Measurements from ENCODE around the gene MOSPD3. TPM values are rescaled to one million over a fixed set of nuclear protein-coding genes. Genes with fewer than 3 reads are reported as not detected.

The MOSPD3 gene, protein sequence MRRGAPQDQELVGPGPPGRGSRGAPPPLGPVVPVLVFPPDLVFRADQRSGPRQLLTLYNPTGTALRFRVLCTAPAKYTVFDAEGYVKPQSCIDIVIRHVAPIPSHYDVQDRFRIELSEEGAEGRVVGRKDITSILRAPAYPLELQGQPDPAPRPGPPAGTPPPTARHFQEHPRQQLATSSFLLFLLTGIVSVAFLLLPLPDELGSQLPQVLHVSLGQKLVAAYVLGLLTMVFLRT
- total RNA-seq (2014; rRNA removed; shearing (Covaris generic)), result 8.6 and 14.9 TPM in 2 replicates

GRCh38 chr7:100611983-100612729 is at the start of gene MOSPD3:
MOSPD3 (plus strand) TSS chr7:100612540; CDS start chr7:100612792, 252 bp downstream.

GRCh38 chr7:100573691-100574361 is 38.5 kb upstream of the MOSPD3 start, which contains the start of gene SAP25:
SAP25 (minus strand) TSS chr7:100573900; CDS start chr7:100573742, 158 bp downstream.

DNA sequence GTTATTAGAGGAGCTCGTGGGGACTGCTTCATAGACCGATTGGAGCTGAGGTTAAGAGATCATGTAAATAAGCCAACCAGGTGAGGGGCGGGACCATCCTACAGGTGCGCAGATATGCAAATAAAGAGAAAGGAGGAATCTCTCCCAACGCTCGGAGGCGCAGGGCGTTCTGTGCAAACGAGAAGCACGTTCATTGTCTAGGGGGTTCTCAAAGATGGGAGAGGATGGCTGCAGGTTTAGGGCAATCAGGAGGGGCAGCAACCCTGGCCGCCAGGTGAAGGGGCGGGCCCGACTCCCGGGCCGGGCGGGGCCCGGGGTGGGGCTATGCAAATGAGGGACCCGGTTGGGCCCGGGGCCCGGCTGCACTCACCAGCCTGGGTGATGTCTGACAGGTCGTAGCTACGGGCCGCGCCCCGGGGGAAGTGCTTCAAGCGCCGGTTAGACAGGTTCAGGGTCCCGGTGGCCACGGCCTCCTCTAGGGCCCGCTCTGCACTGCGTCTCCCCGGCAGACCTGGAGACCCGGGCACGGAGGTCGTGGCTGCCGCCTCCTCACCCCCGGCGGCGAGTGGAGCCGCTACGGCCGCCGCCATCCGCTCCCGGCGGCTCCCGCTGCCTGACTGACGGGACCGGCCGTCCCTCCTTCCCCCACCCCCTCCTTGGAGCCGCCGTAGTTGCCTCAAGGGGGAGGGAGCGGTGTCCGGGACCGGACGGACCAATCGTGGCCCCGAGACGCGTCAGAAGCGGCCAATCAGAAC is 26.7 kb upstream of the MOSPD3 start, which contains the start of gene LRCH4:
LRCH4 (minus strand) TSS at position 619 of the 755 bp plus-strand sequence; CDS start at position 590, 29 bp downstream.

DNA sequence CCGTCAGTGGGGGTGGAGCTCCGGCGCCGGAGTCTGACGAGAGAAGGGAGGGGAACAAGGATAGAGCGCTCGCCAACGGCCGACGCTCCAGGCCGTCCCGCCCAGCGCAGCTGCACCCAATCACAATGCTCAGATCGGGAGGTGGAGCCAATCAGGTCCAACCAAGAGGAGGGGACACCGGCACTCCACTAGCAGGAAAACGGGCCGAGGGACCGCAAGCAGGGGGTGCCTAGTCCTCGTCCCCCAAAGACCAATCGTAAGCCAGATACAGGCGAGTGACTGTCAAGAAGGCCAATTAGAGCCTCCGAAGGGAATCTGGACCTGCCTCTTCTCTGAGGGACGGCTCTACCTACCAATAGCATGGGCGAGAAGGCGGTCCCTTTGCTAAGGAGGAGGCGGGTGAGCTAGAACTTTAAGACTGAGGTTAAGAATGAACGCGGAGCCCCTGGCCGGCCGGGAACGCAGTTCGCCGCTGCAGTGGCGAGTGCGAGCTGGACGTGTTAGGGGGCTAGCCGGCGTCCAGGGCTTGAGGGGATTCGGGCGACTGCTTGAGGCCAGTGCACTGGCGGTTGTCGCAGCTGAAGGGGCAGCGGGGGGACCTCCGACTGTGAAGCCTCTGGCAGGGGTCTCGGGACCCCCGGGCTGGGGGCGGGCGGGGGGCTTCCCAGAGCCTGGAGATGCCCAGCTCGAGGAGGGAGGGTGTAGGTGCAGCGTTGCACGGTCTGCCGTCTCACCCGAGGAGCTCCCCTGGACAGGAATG is 25.9 kb upstream of the MOSPD3 start, which contains the start of gene FBXO24:
FBXO24 (plus strand) TSS at position 63 of the 760 bp plus-strand sequence; CDS start at position 361, 298 bp downstream.

DNA sequence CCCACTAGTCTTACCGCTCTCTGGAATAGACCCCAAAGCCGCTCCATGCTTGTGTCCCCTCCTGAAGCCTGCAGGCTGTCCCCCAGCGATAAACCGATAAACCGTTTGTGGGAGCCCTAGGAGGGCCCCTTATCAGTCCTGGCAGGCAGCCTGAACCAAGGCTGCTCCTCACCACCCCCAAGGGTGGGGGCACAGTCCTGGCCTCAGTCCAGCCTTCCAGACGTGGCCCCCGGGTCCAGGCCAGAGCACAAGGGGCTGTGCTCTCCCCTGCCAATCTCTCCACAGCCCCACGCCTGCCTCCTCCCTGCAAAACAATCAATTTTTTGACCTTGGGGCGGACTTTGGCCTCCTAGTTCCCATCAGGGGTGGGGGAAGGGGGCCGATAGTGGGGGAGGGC is 29.1 kb downstream of the MOSPD3 start, which contains the start of gene TFR2:
TFR2 (minus strand) TSS at position 90 of the 397 bp plus-strand sequence; CDS start at position 47, 43 bp downstream.

GRCh38 chr7:100655908-100656674 is 43.8 kb downstream of the MOSPD3 start, which contains the start of gene ACTL6B:
ACTL6B (minus strand) TSS chr7:100656448; CDS start chr7:100656354, 94 bp downstream.

Small RNAs within 50 kb of the gene (small RNA-seq; reads per million reads assigned to genes)
- gene SAP25, result not detected

Other genes with a start within 250 kb of the MOSPD3 start
- gene PILRA, start 239.1 kb upstream of the MOSPD3 start, total RNA-seq (2014; rRNA removed; shearing (Covaris generic)), result 0.24 and 0.45 TPM in 2 replicates
- gene ZCWPW1, start 183.8 kb upstream of the MOSPD3 start, total RNA-seq (2014; rRNA removed; shearing (Covaris generic)), result 0.66 and 2.4 TPM in 2 replicates
- 55.1 and 59.2 TPM in 2 replicates for gene MEPCE, start 182.7 kb upstream of the MOSPD3 start, total RNA-seq (2014; rRNA removed; shearing (Covaris generic))
- 72.5 and 77.9 TPM in 2 replicates for gene PPP1R35, start 176.0 kb upstream of the MOSPD3 start, total RNA-seq (2014; rRNA removed; shearing (Covaris generic))
- gene SPACDR, start 148.3 kb upstream of the MOSPD3 start, total RNA-seq (2014; rRNA removed; shearing (Covaris generic)), result 0.38 and 0.61 TPM in 2 replicates
- gene TSC22D4, start 133.3 kb upstream of the MOSPD3 start, total RNA-seq (2014; rRNA removed; shearing (Covaris generic)), result 29.2 and 38.4 TPM in 2 replicates
- 0.08 and 0.42 TPM in 2 replicates for gene NYAP1, start 128.6 kb upstream of the MOSPD3 start, total RNA-seq (2014; rRNA removed; shearing (Covaris generic))
- 6.7 and 12.5 TPM in 2 replicates for gene AGFG2, start 73.3 kb upstream of the MOSPD3 start, total RNA-seq (2014; rRNA removed; shearing (Covaris generic))
- not detected in 2 replicates for gene SAP25, start 38.6 kb upstream of the MOSPD3 start, total RNA-seq (2014; rRNA removed; shearing (Covaris generic))
- gene LRCH4, start 26.4 kb upstream of the MOSPD3 start, total RNA-seq (2014; rRNA removed; shearing (Covaris generic)), result 10.8 and 12.8 TPM in 2 replicates
- 0.69 and 3.8 TPM in 2 replicates for gene FBXO24, start 26.2 kb upstream of the MOSPD3 start, total RNA-seq (2014; rRNA removed; shearing (Covaris generic))
- gene PCOLCE, start 10.2 kb upstream of the MOSPD3 start, total RNA-seq (2014; rRNA removed; shearing (Covaris generic)), result 143 and 144 TPM in 2 replicates
- gene TFR2, start 29.0 kb downstream of the MOSPD3 start, total RNA-seq (2014; rRNA removed; shearing (Covaris generic)), result 0.04 TPM in 1 of 2 replicates, not detected in the other
- gene ACTL6B, start 43.9 kb downstream of the MOSPD3 start, total RNA-seq (2014; rRNA removed; shearing (Covaris generic)), result not detected in 2 replicates
- gene GNB2, start 61.2 kb downstream of the MOSPD3 start, total RNA-seq (2014; rRNA removed; shearing (Covaris generic)), result 96.3 and 114 TPM in 2 replicates
- gene GIGYF1, start 81.7 kb downstream of the MOSPD3 start, total RNA-seq (2014; rRNA removed; shearing (Covaris generic)), result 25.1 and 25.2 TPM in 2 replicates
- 94.5 and 103 TPM in 2 replicates for gene POP7, start 93.6 kb downstream of the MOSPD3 start, total RNA-seq (2014; rRNA removed; shearing (Covaris generic))
- not detected in 2 replicates for gene EPO, start 107.9 kb downstream of the MOSPD3 start, total RNA-seq (2014; rRNA removed; shearing (Covaris generic))
- not detected in 2 replicates for gene ZAN, start 121.1 kb downstream of the MOSPD3 start, total RNA-seq (2014; rRNA removed; shearing (Covaris generic))
- gene EPHB4, start 215.0 kb downstream of the MOSPD3 start, total RNA-seq (2014; rRNA removed; shearing (Covaris generic)), result 36.7 and 37.4 TPM in 2 replicates
- gene SLC12A9, start 240.2 kb downstream of the MOSPD3 start, total RNA-seq (2014; rRNA removed; shearing (Covaris generic)), result 10.4 and 12.2 TPM in 2 replicates

Measured in A375 (cell line).